KOPT-K1 (cell line): ENCODE measurements around the gene KCNAB2.
"Not testable (repeated sequence)": the region's sequence is repeated elsewhere in the genome, so short reads cannot be mapped to it uniquely, and the experiment has no call there.

Experiments
- H3K27ac ChIP-seq: fragments of 200-600 bp; sonication (generic); 2 replicates; pipeline ENCODE4 v1.5.1; 2016; ENCODE audit warnings: antibody characterized with exemption, mild to moderate bottlenecking, low read depth, low read length; ENCODE audit not compliant: poor library complexity, severe bottlenecking
- H3K36me3 ChIP-seq: fragments of 200-600 bp; sonication (generic); 2 replicates; pipeline ENCODE4 v1.5.1; 2017; ENCODE audit warnings: antibody characterized with exemption, mild to moderate bottlenecking, low read length, moderate library complexity; ENCODE audit not compliant: insufficient read depth
- H3K9me3 ChIP-seq: fragments of 200-600 bp; sonication (generic); 2 replicates; pipeline ENCODE4 v1.5.1; 2017; ENCODE audit warnings: antibody characterized with exemption, low read length, mild to moderate bottlenecking; ENCODE audit not compliant: insufficient read depth, poor library complexity, severe bottlenecking

KCNAB2 gene

GRCh38 chr1:6006882-6007281 is 38.8 kb upstream of the KCNAB2 start:
- Histone ChIP-seq H3K27ac (no peak overlapping the region), H3K36me3 (no peaks in the 10 kb centered on the region), H3K9me3 (no peaks in the 10 kb centered on the region)

- Histone ChIP-seq H3K36me3 (no peaks in the 10 kb centered on the region), H3K27ac (no peak overlapping the region), H3K9me3 (no peaks in the 10 kb centered on the region)
Observed at GRCh38 chr1:6007318-6008083, 38.2 kb upstream of the KCNAB2 start.

GRCh38 chr1:6008084-6008415 is 37.6 kb upstream of the KCNAB2 start:
- H3K36me3 ChIP-seq = no peaks in the 10 kb centered on the region
- H3K9me3 ChIP-seq = no peaks in the 10 kb centered on the region
- no peak overlapping the region for H3K27ac ChIP-seq

GRCh38 chr1:6008696-6009095 is 37.0 kb upstream of the KCNAB2 start:
- H3K36me3 ChIP-seq = no peaks in the 10 kb centered on the region
- H3K9me3 ChIP-seq = no peaks in the 10 kb centered on the region
- no peak overlapping the region for H3K27ac ChIP-seq

GRCh38 chr1:6009120-6010040 is 36.3 kb upstream of the KCNAB2 start:
- Histone ChIP-seq H3K9me3 (no peaks in the 10 kb centered on the region), H3K27ac (no peak overlapping the region), H3K36me3 (no peaks in the 10 kb centered on the region)

GRCh38 chr1:6010554-6010953 is 35.1 kb upstream of the KCNAB2 start:
- H3K36me3 ChIP-seq = no peaks in the 10 kb centered on the region
- no peak overlapping the region for H3K27ac ChIP-seq
- no peaks in the 10 kb centered on the region for H3K9me3 ChIP-seq

- Histone ChIP-seq H3K9me3 (no peaks in the 10 kb centered on the region), H3K27ac (no peak overlapping the region), H3K36me3 (no peaks in the 10 kb centered on the region)
Observed at GRCh38 chr1:6011161-6011945, 34.3 kb upstream of the KCNAB2 start.

GRCh38 chr1:6011946-6012258 is 33.8 kb upstream of the KCNAB2 start:
- Histone ChIP-seq H3K9me3 (no peaks in the 10 kb centered on the region), H3K27ac (no peak overlapping the region), H3K36me3 (no peaks in the 10 kb centered on the region)

- H3K36me3 ChIP-seq = no peaks in the 10 kb centered on the region
- H3K27ac ChIP-seq = no peak overlapping the region
- no peaks in the 10 kb centered on the region for H3K9me3 ChIP-seq
Observed at GRCh38 chr1:6012529-6013318, 33.0 kb upstream of the KCNAB2 start.

GRCh38 chr1:6013491-6013890 is 32.2 kb upstream of the KCNAB2 start:
- H3K9me3 ChIP-seq = no peaks in the 10 kb centered on the region
- no peaks in the 10 kb centered on the region for H3K36me3 ChIP-seq
- no peak overlapping the region for H3K27ac ChIP-seq

GRCh38 chr1:6014130-6014999 is 31.3 kb upstream of the KCNAB2 start:
- H3K36me3 ChIP-seq = no peaks in the 10 kb centered on the region
- no peak overlapping the region for H3K27ac ChIP-seq
- no peaks in the 10 kb centered on the region for H3K9me3 ChIP-seq

GRCh38 chr1:6016191-6016865 is 29.4 kb upstream of the KCNAB2 start:
- no peaks in the 10 kb centered on the region for H3K9me3 ChIP-seq
- H3K36me3 ChIP-seq = no peaks in the 10 kb centered on the region
- H3K27ac ChIP-seq = no peak overlapping the region

GRCh38 chr1:6017654-6018053 is 28.0 kb upstream of the KCNAB2 start:
- H3K36me3 ChIP-seq, H3K27ac ChIP-seq: not testable (repeated sequence)

More at GRCh38 chr1:6017654-6018053, 28.0 kb upstream of the KCNAB2 start:
- H3K9me3 ChIP-seq = not testable (repeated sequence)
